CMK (cell line): ENCODE measurements around the gene RRP1.

Experiments used
- DNase-seq: peaks from one replicate; pipeline ENCODE4 v3.0.0-alpha.2; 2010; ENCODE audit warnings: low read depth

The RRP1 gene

DNA sequence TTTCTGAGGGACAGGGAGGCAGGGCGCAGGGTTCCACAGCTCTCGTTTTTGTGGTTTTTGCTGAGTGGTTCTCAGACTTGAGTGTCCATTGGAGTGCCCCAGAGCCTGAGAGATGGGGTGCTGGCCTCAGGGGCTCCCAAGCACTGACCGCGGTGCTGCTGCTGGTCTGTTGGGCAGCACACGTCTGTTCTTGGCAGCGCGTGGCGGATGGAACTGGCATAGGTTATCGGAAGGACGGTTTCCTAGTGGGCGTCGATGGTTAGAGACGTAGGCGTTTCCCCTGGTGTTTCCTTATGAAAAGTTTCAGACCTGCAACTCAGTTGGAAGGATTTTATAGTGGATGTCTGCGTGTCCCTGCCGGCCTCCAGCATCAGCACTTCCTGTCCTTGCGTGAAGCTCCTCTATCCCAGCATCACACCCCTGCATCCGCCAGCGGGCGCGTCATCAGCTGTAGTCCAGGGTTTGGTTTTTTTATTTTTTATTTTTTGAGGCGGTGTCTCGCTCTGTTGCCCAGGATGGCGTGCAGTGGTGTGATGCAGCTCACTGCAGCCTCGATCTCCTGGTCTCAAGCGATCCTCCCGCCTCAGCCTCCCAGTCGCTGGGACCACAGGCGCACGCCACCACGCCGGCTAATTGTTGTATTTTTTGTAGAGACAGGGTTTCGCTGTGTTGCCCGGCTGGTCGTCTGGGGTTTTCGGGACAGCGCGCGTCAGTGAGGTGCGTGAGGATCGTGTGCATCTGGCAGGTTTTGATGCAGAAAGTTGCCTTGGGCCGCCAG is 11.8 kb downstream of the RRP1 start:
- DNase-seq: no peak

DNA sequence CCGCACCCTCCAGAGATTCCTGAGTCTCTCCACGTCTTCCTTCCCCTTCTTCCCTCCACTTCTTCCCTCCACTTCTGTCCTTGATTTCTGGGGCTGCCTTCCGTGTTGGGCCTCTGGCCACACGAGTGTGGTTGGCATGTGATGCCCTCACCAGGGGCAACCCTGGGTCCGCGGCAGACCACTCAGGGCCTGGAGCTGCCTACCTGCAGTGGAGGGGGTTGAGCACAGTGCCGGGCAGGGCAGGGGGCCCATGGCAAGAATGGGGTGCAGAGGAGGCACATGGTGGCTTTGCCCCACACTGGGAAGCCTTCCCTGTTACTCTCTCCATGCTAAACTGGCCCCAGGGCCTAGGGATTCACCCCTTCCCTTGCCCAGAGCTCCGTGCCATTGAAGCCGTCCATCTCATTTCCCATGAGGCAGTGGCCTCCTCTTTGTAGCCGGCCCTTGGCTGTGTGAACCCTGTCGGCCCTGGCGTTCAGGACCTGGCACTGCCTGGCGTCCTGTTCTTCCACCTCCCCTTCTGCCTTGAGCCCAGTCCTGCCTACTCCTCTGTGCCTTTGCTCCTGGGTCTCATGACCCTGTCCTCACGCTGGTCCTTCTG is 13.4 kb downstream of the RRP1 start:
- DNase-seq: no peak

DNA sequence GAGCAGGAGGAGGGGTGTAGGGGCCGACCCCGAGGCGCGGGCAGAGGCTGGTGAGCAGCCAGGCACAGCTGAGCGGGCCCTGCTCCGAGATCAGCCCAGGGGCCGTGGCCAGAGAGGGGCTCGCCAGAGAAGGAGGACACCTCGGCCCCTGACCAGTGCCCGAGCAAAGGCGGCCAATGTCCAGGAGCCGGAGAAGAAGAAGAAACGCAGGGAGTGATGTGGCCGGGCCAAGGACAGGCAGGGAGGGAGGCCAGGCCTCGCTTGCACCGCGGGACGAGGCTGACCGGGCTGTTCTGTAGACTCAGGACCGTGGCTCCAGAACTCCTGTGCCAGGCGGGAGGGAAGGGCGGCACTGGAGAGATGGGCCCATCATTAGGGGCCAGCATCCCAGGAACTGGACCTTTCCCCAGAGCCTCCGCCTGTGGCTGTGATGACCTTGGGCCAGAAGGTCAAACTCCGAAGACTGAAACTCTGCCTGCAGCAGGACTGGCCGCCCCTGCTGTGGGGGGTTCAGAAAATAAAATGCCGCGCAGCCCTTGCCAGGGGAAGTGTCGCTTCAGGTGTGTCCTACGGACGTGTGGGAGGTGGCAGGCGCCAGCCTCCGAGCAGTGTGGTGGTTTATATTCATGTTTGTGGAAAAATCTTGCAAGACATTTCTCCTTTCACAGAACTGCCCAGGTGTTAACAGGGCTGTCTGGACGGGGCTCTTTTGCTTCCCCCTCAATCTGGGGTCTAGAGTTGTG is 14.4 kb downstream of the RRP1 start:
- DNase-seq: no peak

DNA sequence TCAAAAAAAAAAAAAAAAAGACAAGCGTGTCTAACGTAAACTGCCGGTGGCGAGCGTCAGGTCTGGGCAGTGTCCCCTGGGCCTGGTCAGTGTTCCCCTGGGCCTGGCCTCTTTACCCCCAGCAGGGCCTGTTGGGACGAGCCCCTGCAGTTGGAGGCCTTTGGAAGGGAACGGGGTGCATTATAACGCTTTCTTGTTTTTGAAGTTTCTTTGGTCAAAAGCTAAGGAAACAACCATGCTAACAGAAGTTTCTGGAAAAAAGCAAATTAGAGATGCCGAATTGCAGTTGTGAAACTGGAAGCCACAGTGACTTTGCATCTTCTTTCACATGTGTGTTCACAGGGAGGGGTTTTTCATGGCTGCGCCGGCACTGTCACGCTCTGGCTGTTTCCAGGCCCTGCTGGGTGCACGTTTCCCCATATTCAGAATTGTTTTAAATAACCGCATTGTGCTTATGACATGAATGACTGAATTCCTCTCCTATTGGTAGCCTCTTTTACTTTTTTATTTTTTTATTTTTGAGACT is 16.0 kb downstream of the RRP1 start:
- no peak for DNase-seq

DNA sequence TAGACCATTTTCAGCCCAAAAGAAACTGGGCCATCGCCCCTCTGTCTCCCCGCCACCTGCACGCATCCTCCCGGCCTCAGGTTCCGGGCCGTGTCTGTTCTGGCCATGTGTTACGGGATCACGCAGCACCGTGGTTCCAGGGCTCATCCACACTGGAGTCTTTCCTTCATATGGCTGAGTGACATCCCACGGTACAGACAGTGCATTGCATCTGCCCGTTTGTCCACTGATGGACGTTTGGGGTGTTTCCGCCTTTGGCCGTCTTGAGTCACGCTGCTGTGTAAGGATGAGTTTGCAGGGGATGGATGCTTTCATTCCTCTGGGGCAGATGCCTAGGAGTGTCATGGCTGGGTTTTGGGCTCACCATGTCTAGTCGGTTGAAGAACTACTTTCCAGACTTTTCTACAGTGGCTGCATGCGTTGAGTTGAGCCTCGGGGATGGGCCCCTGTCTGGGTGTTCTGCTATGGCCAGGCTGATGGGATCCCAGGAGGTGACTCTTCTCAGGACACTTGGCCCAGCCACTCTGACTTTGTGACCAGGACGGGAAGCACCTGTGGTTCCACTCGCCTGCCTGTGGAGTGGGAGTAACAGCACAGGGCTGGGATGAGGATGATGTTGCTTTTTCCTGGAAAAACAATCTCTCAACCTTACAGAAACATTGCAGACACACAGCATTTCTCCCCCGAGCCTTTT is 16.8 kb downstream of the RRP1 start:
- no peak for DNase-seq

DNA sequence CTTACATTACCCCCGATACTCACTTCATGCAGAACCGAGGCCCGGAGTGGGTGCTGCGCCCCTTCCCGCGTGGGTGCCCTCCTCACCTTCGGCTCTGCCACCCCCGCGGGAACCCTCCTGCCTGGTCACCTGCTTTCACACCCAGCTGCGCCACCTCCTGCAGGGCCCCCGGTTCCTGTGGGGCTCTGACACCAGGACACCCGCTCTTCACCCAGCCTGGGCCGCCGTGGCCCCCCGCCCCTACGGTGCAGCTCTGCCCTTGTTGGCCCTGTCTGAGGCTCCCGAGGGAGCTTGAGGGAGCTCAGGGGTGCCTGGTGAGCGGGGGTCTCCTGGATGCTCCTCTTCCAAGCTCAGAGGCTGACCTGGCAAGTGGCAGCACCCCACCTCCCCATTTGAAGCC is 19.0 kb downstream of the RRP1 start:
- DNase-seq: no peak

DNA sequence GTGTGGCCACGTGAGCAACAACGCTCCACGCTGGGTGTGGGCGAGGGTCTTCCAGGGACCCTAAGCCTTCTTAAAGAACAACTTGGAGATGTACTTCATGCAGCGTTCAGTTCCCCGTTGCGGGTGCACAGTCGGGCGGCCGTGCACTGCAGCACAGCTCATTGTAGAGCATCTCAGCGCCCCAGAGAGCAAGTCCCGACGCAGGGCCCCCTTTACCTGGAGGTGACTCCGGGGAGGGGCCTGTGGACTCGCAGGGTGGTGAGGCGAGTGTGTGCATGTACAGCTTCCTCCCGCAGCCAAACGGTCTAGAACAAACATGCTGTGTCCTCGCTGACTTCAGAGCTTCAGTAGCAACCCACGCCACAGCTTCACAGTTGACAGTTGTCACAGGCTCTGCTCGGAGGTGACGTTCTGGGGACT is 19.5 kb downstream of the RRP1 start:
- DNase-seq: no peak

DNA sequence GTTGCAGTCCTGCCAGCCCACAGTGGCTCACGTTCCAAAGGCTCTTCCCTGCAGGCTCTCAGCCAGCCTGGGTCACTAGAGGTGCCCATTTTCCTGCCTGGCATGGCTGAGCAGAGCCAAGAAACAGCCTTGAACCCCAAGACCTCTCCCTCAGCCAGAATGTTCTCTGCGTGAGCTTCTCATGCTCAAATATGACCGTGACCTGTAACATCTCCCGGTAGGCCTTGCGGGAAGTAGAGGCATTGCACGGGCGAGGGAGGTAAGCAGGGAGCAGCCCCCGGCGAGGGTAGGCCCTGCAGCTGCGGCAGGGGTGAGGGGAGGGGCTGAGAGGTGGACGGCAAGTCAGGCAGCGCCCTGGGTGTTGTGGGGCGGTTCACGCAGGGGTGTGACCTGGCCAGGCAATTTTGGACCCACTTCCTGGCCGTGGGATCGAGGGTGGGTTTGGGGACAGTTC is 20.0 kb downstream of the RRP1 start:
- no peak for DNase-seq

DNA sequence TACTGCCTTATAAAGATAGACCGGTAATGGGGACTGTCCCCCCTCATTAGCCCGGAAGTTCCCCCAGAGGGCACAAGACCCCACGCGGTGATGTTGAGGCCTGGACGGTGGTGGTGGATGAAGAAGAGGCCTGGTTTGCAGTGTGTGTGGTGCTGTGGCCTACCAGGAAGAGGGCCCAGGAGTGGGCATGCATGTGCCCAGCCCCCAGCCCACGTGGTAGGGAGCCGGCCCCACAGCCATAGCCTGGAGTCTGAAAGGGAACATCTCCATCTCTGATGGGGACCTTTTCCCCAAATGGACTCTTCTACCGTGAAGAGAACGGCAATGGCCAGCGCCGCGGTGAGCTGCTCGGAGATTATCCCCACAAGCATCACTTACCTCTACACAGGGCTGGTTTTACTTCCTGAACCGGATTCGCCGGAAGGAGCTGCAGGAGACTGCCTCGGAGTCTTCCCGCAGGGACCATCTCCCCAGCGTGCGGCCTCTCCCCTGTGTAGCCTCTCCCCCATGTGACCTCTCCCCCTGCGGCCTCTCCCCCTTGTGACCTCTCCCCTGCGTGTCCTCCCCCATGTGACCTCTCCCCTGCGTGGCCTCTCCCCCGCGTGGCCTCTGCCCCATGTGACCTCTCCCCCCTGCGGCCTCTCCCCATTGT is 20.6 kb downstream of the RRP1 start:
- DNase-seq: no peak

DNA sequence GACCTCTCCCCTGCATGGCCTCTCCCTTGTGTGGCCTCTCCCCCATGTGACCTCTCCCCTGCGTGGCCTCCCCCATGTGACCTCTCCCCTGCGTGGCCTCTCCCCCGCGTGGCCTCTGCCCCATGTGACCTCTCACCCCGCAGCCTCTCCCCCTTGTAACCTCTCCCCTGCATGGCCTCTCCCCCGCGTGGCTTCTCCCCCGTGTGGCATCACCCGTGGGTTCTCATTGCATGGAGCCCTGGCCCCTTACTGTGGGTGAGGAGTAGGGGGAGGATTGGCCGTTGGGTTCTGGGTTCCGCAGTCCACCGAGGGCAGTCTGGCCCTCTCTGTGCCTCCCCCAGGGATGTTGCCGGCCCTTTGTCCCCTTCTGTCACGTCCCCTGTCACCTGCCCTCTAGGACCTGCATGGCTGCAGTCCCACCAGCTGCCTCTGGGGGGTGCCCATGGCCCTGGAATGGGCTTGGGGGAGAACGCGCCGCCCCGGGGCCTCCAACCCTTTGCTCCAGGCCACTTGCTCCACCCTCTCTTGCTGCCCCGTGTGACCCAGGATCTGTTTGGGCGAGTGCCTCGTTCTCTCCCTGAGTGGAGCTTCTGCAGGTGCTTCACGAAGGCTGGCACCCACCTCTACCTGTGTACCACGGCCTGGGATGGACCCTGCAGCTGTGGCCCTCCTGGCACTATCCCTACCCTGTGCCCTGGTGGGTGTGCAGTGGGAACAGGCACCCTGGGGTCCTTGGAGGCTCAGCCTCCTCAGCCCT is 21.3 kb downstream of the RRP1 start:
- peak; percentile 88 for DNase-seq

DNA sequence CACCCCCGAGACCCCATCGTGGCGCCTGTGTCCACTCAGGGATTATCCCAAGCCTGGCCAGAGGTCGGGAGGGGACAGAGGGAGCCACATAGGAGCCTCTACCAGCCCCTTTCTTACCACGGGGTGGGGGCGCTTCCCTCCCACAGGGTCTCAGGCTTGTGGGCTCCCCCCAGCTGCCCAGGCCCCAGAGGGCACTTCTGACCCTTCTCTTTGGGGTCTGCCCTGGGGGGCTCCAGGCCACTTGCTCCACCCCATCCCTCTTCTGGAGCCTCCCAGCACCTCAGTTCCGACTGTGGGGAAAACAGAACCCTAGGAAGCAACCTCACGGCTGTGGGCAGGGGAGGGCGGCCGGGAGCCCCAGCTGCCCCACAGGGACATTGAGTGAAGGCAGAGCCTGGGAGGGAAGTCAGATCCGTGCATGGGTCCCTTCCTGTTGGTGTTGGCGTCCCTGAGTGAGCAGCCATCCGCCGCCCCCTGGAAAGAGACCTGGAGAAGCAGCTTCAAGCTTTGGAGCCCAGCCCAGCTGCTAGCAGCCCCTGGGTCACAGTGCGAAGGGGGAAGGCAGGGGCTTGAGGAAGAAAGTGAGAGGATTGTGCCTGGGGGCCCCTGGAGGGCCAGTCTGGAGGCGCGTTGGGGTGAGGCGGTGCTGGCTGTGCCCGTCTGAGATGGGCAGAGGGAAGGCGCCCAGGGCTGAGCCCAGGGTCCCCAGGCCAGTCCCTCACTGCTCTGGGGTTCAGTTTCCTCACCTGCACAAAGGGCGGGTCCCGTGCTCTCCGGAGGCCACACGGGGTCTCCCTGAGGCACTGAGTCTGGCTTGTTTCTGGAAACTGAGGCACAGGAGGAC is 22.1 kb downstream of the RRP1 start:
- no peak for DNase-seq

DNA sequence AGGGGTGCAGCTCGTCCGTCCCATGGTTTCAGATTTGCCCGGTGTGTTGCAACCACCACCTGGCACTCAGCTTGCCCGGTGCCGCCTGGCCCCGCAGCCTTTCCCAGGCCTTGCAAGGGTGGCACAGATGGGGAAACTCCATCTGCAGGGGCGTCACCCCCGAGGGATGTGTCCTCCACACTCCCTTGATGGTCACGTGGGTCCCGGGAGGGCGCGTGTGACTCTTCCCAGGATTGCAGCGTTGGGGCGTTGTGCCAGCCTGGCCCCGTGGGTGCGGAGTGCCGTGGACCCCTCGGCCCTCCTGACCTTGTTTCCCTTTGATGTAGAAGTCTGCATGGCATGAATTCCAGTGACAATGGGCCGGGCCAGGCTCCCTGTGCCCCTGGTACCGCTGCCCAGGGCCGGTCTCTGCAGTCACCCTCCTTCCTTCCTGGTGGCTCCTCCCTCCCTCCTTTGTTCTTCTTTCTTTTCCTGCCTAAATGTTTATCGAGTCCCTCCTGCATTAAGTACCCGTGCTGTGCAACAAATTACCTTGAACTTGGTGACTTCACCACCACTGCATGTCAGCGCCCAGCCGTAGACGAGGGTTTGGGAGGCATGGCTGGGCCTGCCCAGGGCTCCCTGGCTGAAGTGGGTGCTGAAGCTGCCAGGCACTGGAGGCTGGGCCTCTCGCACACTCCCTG is 22.9 kb downstream of the RRP1 start:
- no peak for DNase-seq

DNA sequence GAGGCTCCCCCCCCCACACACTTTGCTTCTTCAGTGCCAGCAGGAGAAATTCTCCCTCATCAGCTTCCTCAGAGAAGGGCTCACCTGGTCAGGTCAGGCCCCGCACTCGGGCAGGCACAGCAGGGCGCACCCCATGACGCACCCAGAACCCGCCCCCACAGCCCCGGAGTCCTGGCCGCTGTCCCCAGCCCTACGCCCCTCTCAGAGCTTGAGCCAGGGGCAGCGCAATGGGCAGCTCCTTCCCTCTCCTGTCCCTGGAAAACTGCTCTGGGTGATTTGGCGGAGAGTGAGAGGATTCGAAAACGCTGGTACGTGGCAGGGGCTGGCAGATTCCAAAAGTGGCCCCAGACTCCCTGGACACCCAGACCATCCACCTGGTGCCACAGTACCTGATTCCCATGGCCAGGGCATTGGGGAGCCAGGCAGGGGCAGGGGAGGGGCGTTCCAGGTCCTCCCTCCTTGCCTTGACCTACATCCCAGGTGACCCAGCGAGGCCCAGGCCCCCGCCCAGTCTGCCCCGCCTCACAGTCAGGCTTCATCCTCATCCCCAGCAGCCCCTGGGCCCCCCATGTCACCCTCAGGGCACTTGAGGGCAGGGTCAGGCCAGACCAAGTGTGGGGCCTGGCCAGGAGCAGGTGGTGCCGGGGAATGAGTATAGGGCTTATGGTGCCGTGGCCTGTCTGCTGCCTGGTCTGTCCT is 23.7 kb downstream of the RRP1 start:
- DNase-seq: no peak

DNA sequence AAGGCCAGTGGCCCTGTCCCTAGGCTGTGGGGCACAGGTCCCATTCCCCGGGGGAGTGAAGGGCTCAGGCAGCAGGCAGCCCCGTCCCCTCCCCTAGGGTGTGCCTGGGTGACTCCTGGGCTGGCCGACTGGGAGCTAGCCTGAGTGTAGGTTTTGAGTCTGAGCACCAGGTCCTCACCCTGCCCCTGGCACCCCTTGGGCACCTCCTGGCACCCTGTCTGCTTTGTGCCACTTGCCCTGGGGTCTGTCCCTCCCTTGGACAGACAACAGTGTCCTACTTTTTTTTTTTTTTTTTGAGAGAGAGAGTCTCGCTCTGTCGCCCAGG is 24.2 kb downstream of the RRP1 start:
- no peak for DNase-seq

DNA sequence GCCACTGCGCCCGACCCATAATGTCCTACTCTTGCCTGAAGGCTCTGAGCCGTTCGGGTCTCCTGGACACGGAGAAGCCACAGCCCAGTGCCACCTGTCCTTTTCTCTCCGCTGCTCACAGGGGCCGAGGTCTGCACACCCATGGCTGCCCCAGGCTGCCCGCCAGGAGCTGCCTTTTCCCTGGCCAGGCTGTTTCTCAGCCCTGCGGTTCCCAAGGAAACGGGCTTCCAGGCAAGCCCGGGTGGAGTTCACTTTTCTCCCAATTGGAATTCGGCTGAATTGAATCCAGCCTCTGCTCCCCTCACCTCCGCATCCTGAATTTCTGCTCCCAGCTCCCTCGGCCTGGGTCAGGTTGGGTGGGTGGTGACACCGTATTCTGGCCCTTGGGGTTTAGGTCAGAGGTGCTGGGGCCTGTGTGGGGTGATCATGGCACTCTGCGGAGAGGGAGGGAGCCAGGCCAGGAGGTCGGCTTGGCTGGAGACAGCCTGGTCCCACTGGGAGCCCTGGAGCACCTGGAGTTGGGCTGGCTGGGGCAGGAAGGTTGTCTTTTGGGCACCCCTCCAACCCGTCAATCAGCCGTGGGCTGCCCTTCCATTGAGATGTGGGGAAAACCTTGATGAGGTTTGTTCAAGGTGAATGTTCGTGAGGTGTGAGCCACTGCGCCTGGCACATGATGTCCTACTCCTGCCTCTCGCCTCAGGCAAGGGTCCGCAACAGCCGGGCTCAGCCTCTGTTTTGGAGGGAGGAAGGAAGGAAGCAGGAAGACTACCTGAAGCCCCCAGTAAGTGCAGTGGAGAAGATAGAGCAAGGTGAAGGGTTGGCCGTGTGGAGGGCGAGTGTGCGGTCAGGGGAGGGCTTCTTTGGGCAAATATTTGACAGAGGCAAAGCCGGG is 25.1 kb downstream of the RRP1 start:
- no peak for DNase-seq

DNA sequence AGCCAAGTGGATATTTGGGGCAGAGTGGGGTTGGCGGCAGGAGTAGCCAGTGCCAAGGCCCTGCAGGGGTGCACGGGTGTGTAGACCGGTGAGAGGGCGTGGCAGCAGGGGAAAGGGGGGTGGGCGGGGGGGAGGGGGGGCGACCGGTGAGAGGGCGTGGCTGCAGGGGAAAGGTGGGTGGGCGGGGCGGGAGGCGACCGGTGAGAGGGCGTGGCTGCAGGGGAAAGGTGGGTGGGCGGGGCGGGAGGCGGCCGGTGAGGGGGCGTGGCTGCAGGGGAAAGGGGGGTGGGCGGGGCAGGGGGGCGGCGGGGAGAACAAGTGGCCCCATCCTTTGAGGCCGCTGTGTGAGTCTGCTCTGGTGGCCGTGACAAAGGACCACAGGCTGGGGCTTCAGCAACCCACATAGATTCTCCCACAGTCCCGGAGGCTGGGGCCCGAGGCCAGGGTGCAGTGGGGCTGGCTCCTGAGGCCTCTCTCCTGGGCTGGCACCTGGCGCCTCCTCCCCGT is 25.8 kb downstream of the RRP1 start:
- DNase-seq: no peak

DNA sequence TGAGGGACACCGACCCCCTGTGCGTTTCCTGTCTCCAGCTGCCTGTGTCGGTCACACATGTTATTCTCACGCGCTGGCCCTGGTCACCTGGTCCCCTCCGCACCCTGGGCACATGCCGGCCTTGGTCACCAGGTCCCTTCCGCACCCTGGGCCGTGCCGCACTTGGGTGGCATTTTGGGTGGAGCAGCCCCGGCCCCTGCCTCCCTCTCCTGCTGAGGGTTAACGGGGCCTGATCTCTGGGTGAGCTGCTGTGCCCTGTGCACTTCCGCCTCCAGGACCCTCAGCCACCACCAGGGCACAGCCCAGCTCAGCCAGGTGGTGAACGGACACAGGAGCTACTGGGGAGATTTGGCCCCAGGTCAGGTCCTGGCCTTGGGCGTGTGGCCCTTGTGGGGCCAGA is 26.6 kb downstream of the RRP1 start:
- DNase-seq: no peak

DNA sequence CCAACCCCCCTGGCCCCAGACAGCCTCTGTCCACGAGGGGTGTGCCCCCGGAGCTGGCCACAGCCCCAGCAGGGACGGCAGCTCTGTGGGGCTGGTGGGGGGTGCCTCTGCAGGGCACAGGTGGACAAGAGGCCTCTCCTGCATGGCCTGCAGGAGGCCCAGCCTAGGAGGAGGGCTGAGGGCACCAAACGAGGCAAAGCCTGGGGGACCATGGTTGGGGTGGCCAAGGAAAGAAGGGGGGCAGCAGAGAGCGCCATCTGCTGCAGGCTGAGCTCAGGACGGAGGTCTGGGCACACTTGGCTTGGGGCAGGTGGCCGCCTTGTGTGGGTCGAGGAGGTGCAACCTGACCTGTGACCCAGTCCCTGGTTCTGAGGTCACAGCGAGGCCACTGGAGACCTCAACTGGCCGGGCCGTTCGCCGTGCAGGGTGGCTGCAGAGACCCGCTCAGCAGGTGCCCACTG is 27.3 kb downstream of the RRP1 start:
- DNase-seq: no peak
